ENCODE results near the gene UBP1.

DNA sequence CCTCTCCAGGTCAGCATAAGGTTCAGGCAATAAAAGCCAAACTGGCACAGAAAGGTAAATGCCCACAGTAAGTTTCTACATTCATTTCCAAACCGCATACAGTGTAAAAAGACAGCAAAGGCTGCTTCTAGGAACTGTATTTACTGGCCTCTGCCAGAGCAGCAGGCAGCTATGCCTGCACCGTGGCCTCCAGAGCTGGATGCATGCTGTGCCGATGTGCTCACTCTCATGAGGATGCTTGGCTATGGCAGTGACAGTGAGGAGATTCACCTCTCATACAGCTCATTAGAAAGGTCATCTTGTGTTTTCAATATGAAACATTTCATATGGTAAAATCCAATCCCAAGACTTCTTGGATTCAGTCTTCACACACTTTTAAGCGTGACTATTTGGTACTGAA lies 50.3 kb downstream of the UBP1 start:
- no peak for TF ChIP-seq EZH2 (IDR thresholded peaks at IDR 0.05)
- no peak for TF ChIP-seq POLR2AphosphoS5 (IDR thresholded peaks at IDR 0.05; ENCODE audit: borderline replicate concordance, low read depth, low read length)
- no peak for TF ChIP-seq FOXP2 (optimal IDR thresholded peaks at IDR 0.05; ENCODE audit: control extremely low read depth, extremely low read length, insufficient read depth)

All from SK-N-MC (cell line).